Psoas muscle (tissue), 8 donors: ENCODE measurements around the gene SNRPB. TPM values are rescaled to one million over a fixed set of nuclear protein-coding genes. Genes with fewer than 3 reads are reported as not detected.
A peak's percentile ranks its signal among the peaks of the same experiment; 100 is the strongest.

Experiments used
- ATAC-seq, 4 donors: fragments of 200-7000 bp; cut with Tn5 transposase; one replicate each; pipeline ENCODE4 v1.9.1; 2020; ENCODE audit warnings: moderate library complexity in 3 of 4, mild to moderate bottlenecking in 2 of 4
- DNase-seq, 2 donors: peaks; one replicate each; pipeline ENCODE4 v3.0.0-alpha.2; 2020
- H3K27ac ChIP-seq: fragments of 200-600 bp; one replicate; pipeline ENCODE4 v1.8.0; 2022
- H3K27me3 ChIP-seq, 3 donors: fragments of 200-600 bp in 1 of 3; one replicate each; pipeline versions ENCODE4 v1.6.1 to v1.8.0; 2013 to 2022; ENCODE audit warnings: low read length in 2 of 3, mild to moderate bottlenecking in 2 of 3, moderate library complexity in 1 of 3; ENCODE audit not compliant: insufficient read depth in 3 of 3
- H3K36me3 ChIP-seq, 2 donors: fragments of 200-600 bp in 1 of 2; one replicate each; pipeline versions ENCODE4 v1.6.1 to v1.8.0; 2013 to 2022; ENCODE audit warnings: low read depth in 1 of 2, mild to moderate bottlenecking in 1 of 2, moderate library complexity in 1 of 2; ENCODE audit not compliant: insufficient read depth in 1 of 2
- H3K4me1 ChIP-seq: fragments of 200-600 bp; one replicate; pipeline ENCODE4 v1.8.0; 2022
- H3K4me3 ChIP-seq: fragments of 200-600 bp; one replicate; pipeline ENCODE4 v1.8.0; 2022; ENCODE audit warnings: mild to moderate bottlenecking
- H3K9me3 ChIP-seq: fragments of 200-600 bp; one replicate; pipeline ENCODE4 v1.8.0; 2022
- CTCF ChIP-seq: fragments of 200-600 bp; IDR thresholded peaks from one replicate; pipeline ENCODE4 v1.8.0; 2022; ENCODE audit warnings: antibody characterized with exemption
- WGBS, 3 donors: extraction: QIAGEN DNeasy Blood & Tissue Kit; methylation state at CpG; one replicate each; pipeline versions ENCODE4 v1.1.6 to v1.1.7; 2013; 5-methylcytosine and 5-hydroxymethylcytosine counted together
- intact Hi-C, 2 donors: fragments of 100-400 bp; cut with DNase I; formaldehyde crosslinking; loops; one replicate each; pipeline versions ENCODE4 v1.11.0 to v1.14.2; 2022
- polyA plus RNA-seq, 3 donors: library from polyadenylated mRNA; stranded (reverse); fragments of 200-250 nt; gene quantifications; one replicate each; pipeline ENCODE4 v1.2.3, GENCODE V29; 2013
- total RNA-seq, 4 donors: library from RNA; stranded (reverse); fragmentation: NEBNext Ultra II Directional in 2 of 4; extraction: Animal tissue kit (Norgen Biotek cat#: 25700) in 2 of 4; gene quantifications; one replicate each; pipeline versions ENCODE4 v1.2.1 to v1.2.4, GENCODE V29; 2021 to 2023
- donor health status: healthy with polysubstance abuse.
- donor health status: DM: no; HTN: no; CAD: no; lungs with moderate emphysema.
- donor health status: Bipolar disorder and iron deficiency.
- donor health status: healthy.
- donor health status: DM: yes; HTN: yes; CAD: no.
- donor health status: DM: no; HTN: no; CAD: no.
- donor health status: DM: no; HTN: no; CAD: no.
- donor health status: DM: yes; HTN: yes; CAD: no.

The SNRPB gene
- total and polyA plus RNA-seq, 7 donors, result 41.9 to 355 (median 114) TPM

GRCh38 chr20:2485661-2486060, 15.1 kb upstream of the SNRPB start:
- ATAC-seq, result peak in 1 of 4 donors; percentile 38
- Histone ChIP-seq H3K9me3 (no peaks in the 10 kb centered on the region), H3K4me3 (no peak overlapping the region), H3K27me3 (no peaks in the 10 kb centered on the region), H3K4me1 (no peaks in the 10 kb centered on the region), H3K27ac (no peak overlapping the region), H3K36me3 (peaks cover 7 to 98% of the 10 kb centered on the region in 2 donors)
- DNase-seq, result no peak
- TF ChIP-seq CTCF, result no peak
- intact Hi-C loops, result no loop called here
- 48 to 68% (median 60%) methylated on average over 4 of the region's 4 CpGs for WGBS, 3 donors

GRCh38 chr20:2485080-2485479, 14.5 kb upstream of the SNRPB start:
- intact Hi-C loops, result no loop called here
- Histone ChIP-seq H3K4me1 (no peaks in the 10 kb centered on the region), H3K4me3 (no peak overlapping the region), H3K9me3 (no peaks in the 10 kb centered on the region), H3K27ac (no peak overlapping the region), H3K27me3 (no peaks in the 10 kb centered on the region), H3K36me3 (peaks cover 7 to 98% of the 10 kb centered on the region in 2 donors)
- DNase-seq, result no peak
- no peak for ATAC-seq
- no peak for TF ChIP-seq CTCF
- 81 to 95% (median 87%) methylated on average over 2 of the region's 2 CpGs for WGBS, 3 donors

DNA sequence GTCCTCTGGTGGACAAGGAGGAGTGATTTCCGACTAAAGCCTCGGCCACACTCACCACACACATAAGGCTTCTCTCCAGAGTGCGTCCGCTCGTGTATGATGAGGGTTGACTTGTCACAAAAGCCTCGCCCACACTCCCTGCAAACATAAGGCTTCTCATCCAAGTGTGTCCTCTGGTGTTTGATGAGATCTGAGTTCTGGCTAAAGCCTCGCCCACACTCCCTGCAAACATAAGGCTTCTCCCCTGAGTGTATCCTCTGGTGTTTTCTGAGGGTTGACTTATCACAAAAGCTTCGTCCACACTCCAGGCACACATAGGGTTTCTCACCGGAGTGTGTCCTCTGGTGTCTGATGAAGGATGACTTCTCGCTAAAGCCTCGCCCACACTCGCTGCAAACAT, 12.9 kb upstream of the SNRPB start:
- 96% methylated on average over 12 of the region's 12 CpGs for WGBS, 3 donors
- H3K4me1 ChIP-seq, result no peaks in the 10 kb centered on the region
- H3K27ac ChIP-seq, result no peak overlapping the region
- H3K4me3 ChIP-seq, result no peak overlapping the region
- DNase-seq, result no peak
- H3K36me3 ChIP-seq, result peaks cover 7 to 84% of the 10 kb centered on the region in 2 donors
- H3K27me3 ChIP-seq, result no peaks in the 10 kb centered on the region
- intact Hi-C loops, result no loop called here
- no peaks in the 10 kb centered on the region for H3K9me3 ChIP-seq
- TF ChIP-seq CTCF, result no peak
- no peak for ATAC-seq

DNA sequence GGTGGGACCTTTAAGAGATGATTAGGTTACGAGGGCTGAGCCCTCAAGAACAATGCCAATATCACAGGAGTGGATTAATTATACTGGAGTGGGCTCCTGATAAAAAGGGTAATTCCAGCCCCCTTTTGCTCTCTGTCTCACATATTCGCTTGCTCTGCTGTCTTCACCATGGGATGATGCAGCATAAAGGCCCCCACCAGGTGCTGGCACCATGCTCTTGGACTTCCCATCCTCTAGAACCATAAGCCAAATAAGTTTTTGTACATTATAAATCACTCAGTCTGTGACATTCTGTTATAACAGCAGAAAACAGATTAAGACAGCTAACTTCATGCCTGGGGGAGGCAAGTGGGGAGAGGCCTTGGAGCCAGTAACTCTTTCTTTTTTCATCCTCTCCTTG, 9.8 kb upstream of the SNRPB start:
- intact Hi-C loops, result no loop called here
- peaks cover 7 to 56% of the 10 kb centered on the region in 2 donors for H3K36me3 ChIP-seq
- H3K27me3 ChIP-seq, result no peaks in the 10 kb centered on the region
- DNase-seq, result no peak
- H3K4me3 ChIP-seq, result no peak overlapping the region
- H3K27ac ChIP-seq, result no peak overlapping the region
- no peaks in the 10 kb centered on the region for H3K9me3 ChIP-seq
- TF ChIP-seq CTCF, result no peak
- ATAC-seq, result no peak
- WGBS, 3 donors, result 96 to 99% (median 98%) methylated on average over 2 of the region's 2 CpGs
- no peaks in the 10 kb centered on the region for H3K4me1 ChIP-seq
